Small intestine (tissue), 7 donors: ENCODE measurements around the gene GNPTAB. TPM values are rescaled to one million over a fixed set of nuclear protein-coding genes. Genes with fewer than 3 reads are reported as not detected.

Experiments used
- DNase-seq, 2 donors: peaks; one replicate each; pipeline versions ENCODE4 v3.0.0 to v3.0.0-alpha.2; 2013
- FAIRE-seq: peaks from 2 replicates; lab custom pipeline; 2012; peaks lifted over from hg19 to GRCh38; lab: Jason Lieb, UNC
- H3K27ac ChIP-seq, 3 donors: one replicate each; pipeline ENCODE4 v1.5.1; 2013; ENCODE audit warnings: low read length in 2 of 3, mild to moderate bottlenecking in 2 of 3, control low read depth in 1 of 3, inconsistent platforms in 1 of 3, low read depth in 1 of 3, moderate library complexity in 1 of 3
- H3K27me3 ChIP-seq, 3 donors: one replicate each; pipeline ENCODE4 v1.6.1; 2013; ENCODE audit warnings: low read length in 3 of 3, inconsistent platforms in 1 of 3; ENCODE audit not compliant: control insufficient read depth in 3 of 3, insufficient read depth in 3 of 3
- H3K36me3 ChIP-seq, 3 donors: one replicate each; pipeline ENCODE4 v1.6.1; 2013; ENCODE audit warnings: low read length in 3 of 3, inconsistent platforms in 1 of 3, low read depth in 1 of 3, mild to moderate bottlenecking in 1 of 3, moderate library complexity in 1 of 3; ENCODE audit not compliant: control insufficient read depth in 3 of 3, insufficient read depth in 2 of 3
- H3K4me1 ChIP-seq, 3 donors: one replicate each; pipeline ENCODE4 v1.6.1; 2013; ENCODE audit warnings: low read length in 2 of 3, inconsistent platforms in 1 of 3, low read depth in 1 of 3, mild to moderate bottlenecking in 1 of 3, moderate library complexity in 1 of 3; ENCODE audit not compliant: control insufficient read depth in 3 of 3, insufficient read depth in 2 of 3
- H3K4me3 ChIP-seq, 3 donors: one replicate each; pipeline ENCODE4 v1.5.1; 2013; ENCODE audit warnings: low read length in 3 of 3, control low read depth in 1 of 3, inconsistent platforms in 1 of 3, low read depth in 1 of 3, mild to moderate bottlenecking in 1 of 3, moderate library complexity in 1 of 3
- H3K9me3 ChIP-seq, 2 donors: one replicate each; pipeline ENCODE4 v1.6.1; 2013; ENCODE audit warnings: low read depth in 1 of 2, low read length in 1 of 2; ENCODE audit not compliant: control insufficient read depth in 2 of 2, insufficient read depth in 1 of 2
- WGBS, 3 donors: extraction: QIAGEN DNeasy Blood & Tissue Kit; methylation state at CpG; one replicate each; pipeline ENCODE4 v1.1.7; 2013; 5-methylcytosine and 5-hydroxymethylcytosine counted together
- polyA plus RNA-seq, 4 donors: library from polyadenylated mRNA; stranded (reverse) in 3 of 4; unstranded in 1 of 4; fragments of 200-250 nt in 3 of 4; fragments of 120-200 nt in 1 of 4; gene quantifications; one replicate each; pipeline versions ENCODE4 v1.2.1 to v1.2.3, GENCODE V29; 2013
- donor health status: healthy with polysubstance abuse.
- donor health status: control.
- donor health status: control.
- donor health status: Bipolar disorder and iron deficiency.
- donor health status: healthy.

The GNPTAB gene
- polyA plus RNA-seq, 4 donors, result 6.8 to 37.0 (median 12.6) TPM

- peak; percentile 44 to 56 for DNase-seq
- Histone ChIP-seq H3K36me3 (peaks cover 0 to 11% (median 0%) of the 10 kb centered on the region in 3 donors), H3K27ac (peak overlapping the region; percentile 33 to 74 (median 73)), H3K27me3 (no peaks in the 10 kb centered on the region), H3K9me3 (no peaks in the 10 kb centered on the region), H3K4me3 (no peak overlapping the region), H3K4me1 (peaks cover 4 to 46% (median 7%) of the 10 kb centered on the region in 3 donors)
- WGBS, 3 donors, result 49 to 54% (median 54%) methylated on average over 4 of the region's 4 CpGs
- no peak for FAIRE-seq
Measured at GRCh38 chr12:101710288-101710687, 120.5 kb downstream of the GNPTAB start.

- Histone ChIP-seq H3K36me3 (peaks cover 0 to 15% (median 0%) of the 10 kb centered on the region in 3 donors), H3K4me3 (no peak overlapping the region), H3K27me3 (no peaks in the 10 kb centered on the region), H3K4me1 (peaks cover 6 to 36% (median 10%) of the 10 kb centered on the region in 3 donors), H3K27ac (peak overlapping the region in 2 of 3 donors; percentile 14 to 20), H3K9me3 (no peaks in the 10 kb centered on the region)
- FAIRE-seq, result no peak
- no peak for DNase-seq
Measured at GRCh38 chr12:101707131-101707782, 123.5 kb downstream of the GNPTAB start.

GRCh38 chr12:101706403-101706802, 124.4 kb downstream of the GNPTAB start:
- no peaks in the 10 kb centered on the region for H3K9me3 ChIP-seq
- no peak overlapping the region for H3K4me3 ChIP-seq
- H3K27me3 ChIP-seq, result no peaks in the 10 kb centered on the region
- peaks cover 6 to 40% (median 10%) of the 10 kb centered on the region in 3 donors for H3K4me1 ChIP-seq
- WGBS, 3 donors, result 93 to 95% (median 94%) methylated on average over 1 of the region's 1 CpG
- FAIRE-seq (no peak), DNase-seq (no peak)
- H3K36me3 ChIP-seq, result peaks cover 0 to 12% (median 0%) of the 10 kb centered on the region in 3 donors
- peak overlapping the region in 1 of 3 donors; percentile 14 for H3K27ac ChIP-seq

GRCh38 chr12:101703487-101703886, 127.3 kb downstream of the GNPTAB start:
- H3K27ac ChIP-seq, result peak overlapping the region in 1 of 3 donors; percentile 16
- WGBS, 3 donors, result 37 to 70% (median 55%) methylated on average over 3 of the region's 3 CpGs
- no peak for DNase-seq
- no peak for FAIRE-seq
- peaks cover 0 to 10% (median 0%) of the 10 kb centered on the region in 3 donors for H3K36me3 ChIP-seq
- H3K4me1 ChIP-seq, result peaks cover 2 to 28% (median 11%) of the 10 kb centered on the region in 3 donors
- no peaks in the 10 kb centered on the region for H3K9me3 ChIP-seq
- no peaks in the 10 kb centered on the region for H3K27me3 ChIP-seq
- no peak overlapping the region for H3K4me3 ChIP-seq

GRCh38 chr12:101700299-101700820, 130.4 kb downstream of the GNPTAB start:
- WGBS, 3 donors, result 27 to 60% (median 42%) methylated on average over 2 of the region's 2 CpGs
- FAIRE-seq (no peak), DNase-seq (no peak)
- Histone ChIP-seq H3K9me3 (no peaks in the 10 kb centered on the region), H3K4me3 (peak overlapping the region in 2 of 3 donors; percentile 40 to 89), H3K4me1 (peaks cover 2 to 30% (median 11%) of the 10 kb centered on the region in 3 donors), H3K36me3 (peaks cover 0 to 4% (median 0%) of the 10 kb centered on the region in 3 donors), H3K27me3 (no peaks in the 10 kb centered on the region), H3K27ac (peak overlapping the region in 1 of 3 donors; percentile 98)

GRCh38 chr12:101698800-101699347, 131.9 kb downstream of the GNPTAB start:
- WGBS, 3 donors, result 10 to 58% (median 28%) methylated on average over 12 of the region's 12 CpGs
- Histone ChIP-seq H3K27ac (peak overlapping the region; percentile 13 to 98 (median 64)), H3K9me3 (peaks cover 0 to 7% of the 10 kb centered on the region in 2 donors), H3K27me3 (no peaks in the 10 kb centered on the region), H3K36me3 (peaks cover 0 to 4% (median 0%) of the 10 kb centered on the region in 3 donors), H3K4me3 (peak overlapping the region; percentile 73 to 89 (median 86)), H3K4me1 (peaks cover 2 to 36% (median 11%) of the 10 kb centered on the region in 3 donors)
- DNase-seq (peak in 1 of 2 donors; percentile 62), FAIRE-seq (no peak)

- WGBS, 3 donors, result 1 to 2% (median 1%) methylated on average over 41 to 67 of the region's 67 CpGs
- Histone ChIP-seq H3K27me3 (no peaks in the 10 kb centered on the region), H3K4me1 (peaks cover 0 to 33% (median 11%) of the 10 kb centered on the region in 3 donors), H3K4me3 (peak overlapping the region; percentile 73 to 89 (median 86)), H3K9me3 (peaks cover 0 to 9% of the 10 kb centered on the region in 2 donors), H3K36me3 (no peaks in the 10 kb centered on the region), H3K27ac (peak overlapping the region; percentile 93 to 99 (median 98))
- DNase-seq, result peak; percentile 83 to 92
- no peak for FAIRE-seq
Measured at GRCh38 chr12:101697930-101698799, 132.6 kb downstream of the GNPTAB start.
